ENCODE data around the gene APOL3.
"Not testable (repeated sequence)": the region's sequence is repeated elsewhere in the genome, so short reads cannot be mapped to it uniquely, and the experiment has no call there.

Gene APOL3

DNA sequence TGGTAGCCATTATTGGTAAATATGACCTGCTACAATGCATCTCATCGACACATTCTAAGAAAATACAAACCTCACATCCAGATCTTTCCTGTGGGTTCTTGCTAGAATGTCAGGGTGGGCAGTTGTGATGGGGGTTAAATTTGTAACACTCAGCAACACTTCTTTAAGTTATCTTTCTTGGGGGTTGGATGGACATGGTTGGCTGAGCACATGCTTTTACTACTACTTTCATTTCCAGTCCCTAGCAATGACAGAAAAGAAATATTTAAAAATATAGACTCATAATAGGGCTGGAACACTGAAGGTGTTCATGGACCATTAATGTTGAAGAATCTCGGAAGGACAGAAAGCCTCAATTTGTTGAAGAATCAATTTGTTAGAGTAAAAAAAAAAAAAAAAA lies 57.6 kb downstream of the APOL3 start:
- no peak for DNase-seq (ENCODE audit: low read depth in 3 of 3, low spot score in 1 of 3)

DNA sequence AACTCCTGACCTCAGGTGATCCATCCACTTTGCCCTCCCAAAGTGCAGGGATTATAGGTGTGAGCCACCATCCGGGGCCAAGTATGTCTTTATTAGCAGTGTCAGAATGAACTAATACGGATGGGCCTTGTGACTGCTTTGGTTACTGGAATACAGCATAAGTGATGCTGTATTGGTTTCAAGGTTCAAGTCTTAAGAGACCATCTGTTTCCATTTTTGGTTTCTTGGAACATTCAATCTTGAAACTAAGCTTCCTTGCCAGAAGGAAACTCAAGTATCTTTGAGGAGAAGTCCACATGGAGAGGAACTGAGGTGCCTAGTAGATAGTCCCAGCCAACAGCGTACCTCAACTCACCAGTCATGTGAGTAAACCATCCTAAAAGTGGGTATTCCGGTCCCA lies 58.8 kb downstream of the APOL3 start:
- DNase-seq (ENCODE audit: low read depth in 3 of 3, low spot score in 1 of 3): no peak

DNA sequence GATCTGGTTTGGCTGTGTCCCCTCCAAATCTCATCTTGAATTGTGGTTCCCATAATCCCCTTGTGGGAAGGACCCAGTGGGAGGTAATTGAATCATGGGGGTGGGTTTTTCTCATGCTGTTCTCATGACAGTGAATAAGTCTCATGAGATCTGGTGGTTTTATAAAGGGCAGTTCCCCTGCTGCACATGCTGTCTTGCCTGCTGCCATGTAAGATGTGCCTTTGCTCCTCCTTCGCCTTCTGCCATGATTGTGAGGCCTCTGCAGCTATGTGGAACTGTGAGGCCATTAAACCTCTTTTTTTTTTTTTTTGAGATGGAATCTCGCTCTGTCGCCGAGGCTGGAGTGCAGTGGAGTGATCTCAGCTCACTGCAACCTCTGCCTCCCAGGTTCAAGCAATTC lies 59.6 kb downstream of the APOL3 start:
- DNase-seq (ENCODE audit: low read depth in 3 of 3, low spot score in 1 of 3): not testable (repeated sequence)

DNA sequence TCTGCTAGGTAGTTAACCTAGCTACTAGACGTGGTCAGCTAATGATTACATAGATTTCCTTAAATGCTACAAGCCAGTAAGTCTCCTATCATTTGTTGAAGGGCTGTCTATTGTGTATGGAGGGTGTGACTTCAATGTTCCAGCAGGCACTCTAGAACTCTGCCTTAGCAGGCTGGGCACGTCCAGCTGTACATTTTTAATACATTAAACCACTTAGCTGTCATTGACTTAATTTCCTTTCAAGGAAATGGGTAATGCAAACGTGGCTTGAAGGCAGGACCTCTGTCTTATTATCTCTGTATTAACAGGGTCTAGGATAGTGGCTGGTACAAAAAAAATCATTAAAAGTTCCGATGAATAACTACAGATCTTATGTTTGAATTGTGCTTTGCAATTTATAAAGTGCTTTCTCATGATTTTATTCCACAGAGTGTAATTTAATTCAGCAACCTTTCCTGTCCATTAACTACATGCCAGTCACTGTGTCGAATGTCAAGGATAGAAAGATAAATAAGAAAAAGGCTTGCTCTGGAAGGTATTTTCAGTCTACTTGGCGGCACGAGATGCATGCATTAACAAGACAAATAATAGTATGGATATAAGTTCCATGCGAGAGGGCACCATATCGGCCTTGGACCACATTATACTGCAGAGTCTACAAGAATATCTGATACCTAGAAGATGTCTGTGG lies 60.3 kb downstream of the APOL3 start:
- no peak for DNase-seq (ENCODE audit: low read depth in 3 of 3, low spot score in 1 of 3)

DNA sequence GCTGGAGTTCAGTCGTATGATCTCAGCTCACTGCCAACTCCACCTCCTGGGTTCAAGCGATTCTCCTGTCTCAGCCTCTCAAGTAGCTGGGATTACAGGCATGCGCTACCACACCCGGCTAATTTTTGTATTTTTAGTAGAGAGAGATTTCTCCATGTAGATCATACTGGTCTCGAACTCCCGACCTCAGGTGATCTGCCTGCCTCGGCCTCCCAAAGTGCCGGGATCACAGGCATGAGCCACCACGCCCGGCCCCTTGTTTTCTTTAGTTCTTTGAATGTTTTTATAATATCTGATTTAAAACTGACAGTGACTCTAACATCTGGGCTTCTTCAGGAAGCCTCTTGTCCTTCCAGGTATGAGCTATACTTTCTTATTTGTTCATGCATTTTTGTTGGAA lies 61.0 kb downstream of the APOL3 start:
- not testable (repeated sequence) for DNase-seq (ENCODE audit: low read depth in 3 of 3, low spot score in 1 of 3)

DNA sequence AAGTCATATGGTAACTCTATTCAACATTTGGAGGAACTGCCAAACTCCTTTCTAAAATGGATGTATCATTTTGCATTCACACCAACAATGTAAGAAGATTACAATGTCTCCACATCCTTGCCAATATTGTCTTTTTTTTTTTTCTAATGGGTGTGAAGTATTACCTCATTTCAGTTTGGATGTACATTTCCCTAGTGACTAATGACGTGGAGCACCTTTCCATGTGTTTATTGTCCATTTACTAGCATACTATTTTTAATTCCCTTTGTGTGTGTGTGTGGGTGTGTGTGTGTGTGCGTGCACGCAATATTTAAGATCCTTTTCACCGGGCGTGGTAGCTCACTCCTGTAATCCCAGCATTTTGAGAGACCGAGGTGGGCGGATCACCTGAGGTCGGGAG lies 62.7 kb downstream of the APOL3 start:
- no peak for DNase-seq (ENCODE audit: low read depth in 3 of 3, low spot score in 1 of 3)

DNA sequence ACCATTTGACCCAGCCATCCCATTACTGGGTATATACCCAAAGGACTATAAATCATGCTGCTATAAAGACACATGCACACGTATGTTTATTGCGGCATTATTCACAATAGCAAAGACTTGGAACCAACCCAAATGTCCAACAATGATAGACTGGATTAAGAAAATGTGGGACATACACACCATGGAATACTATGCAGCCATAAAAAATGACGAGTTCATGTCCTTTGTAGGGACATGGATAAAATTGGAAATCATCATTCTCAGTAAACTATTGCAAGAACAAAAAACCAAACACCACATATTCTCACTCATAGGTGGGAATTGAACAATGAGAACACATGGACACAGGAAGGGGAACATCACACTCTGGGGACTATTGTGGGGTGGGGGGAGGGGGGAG lies 69.8 kb downstream of the APOL3 start:
- DNase-seq (ENCODE audit: low read depth in 3 of 3, low spot score in 1 of 3): not testable (repeated sequence)

Measured in stimulated activated CD4-positive, alpha-beta T cell treated with anti-CD3 and anti-CD28 coated beads, TNF-alpha, amount 100 ng/mL, for 1 hour (primary cell).